Measurements from ENCODE around the gene FOXC1.

Gene FOXC1

DNA sequence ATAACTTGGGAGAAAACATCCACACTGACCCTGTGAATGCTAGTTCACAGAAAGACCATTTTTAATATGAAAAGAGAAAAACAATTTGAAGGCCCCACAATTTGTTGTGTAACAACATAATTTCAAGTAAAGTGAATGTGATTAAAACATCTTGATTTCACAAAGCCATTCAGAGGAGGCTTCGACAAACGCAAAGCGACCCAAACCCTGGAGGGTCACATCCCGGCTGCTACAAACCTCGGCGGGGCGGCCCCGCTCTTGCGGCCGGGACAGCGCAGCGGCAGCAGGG, 14.0 kb downstream of the FOXC1 start:
- Histone ChIP-seq H3K36me3 (ENCODE audit: insufficient read depth, low read depth, low read length) (no peaks in the 10 kb centered on the region), H3K27ac (ENCODE audit: low read length) (no peak overlapping the region), H3K4me3 (ENCODE audit: low read length) (no peak overlapping the region), H3K9me3 (ENCODE audit: insufficient read depth, low read depth, low read length) (peaks cover 6% of the 10 kb centered on the region; the same call in 1 of the 2 replicates), H3K4me1 (ENCODE audit: insufficient read depth, low read length) (no peaks in the 10 kb centered on the region), H3K9ac (ENCODE audit: low read depth, low read length) (no peak overlapping the region), H3K27me3 (ENCODE audit: insufficient read depth, low read length) (peaks cover 100% of the 10 kb centered on the region)

DNA sequence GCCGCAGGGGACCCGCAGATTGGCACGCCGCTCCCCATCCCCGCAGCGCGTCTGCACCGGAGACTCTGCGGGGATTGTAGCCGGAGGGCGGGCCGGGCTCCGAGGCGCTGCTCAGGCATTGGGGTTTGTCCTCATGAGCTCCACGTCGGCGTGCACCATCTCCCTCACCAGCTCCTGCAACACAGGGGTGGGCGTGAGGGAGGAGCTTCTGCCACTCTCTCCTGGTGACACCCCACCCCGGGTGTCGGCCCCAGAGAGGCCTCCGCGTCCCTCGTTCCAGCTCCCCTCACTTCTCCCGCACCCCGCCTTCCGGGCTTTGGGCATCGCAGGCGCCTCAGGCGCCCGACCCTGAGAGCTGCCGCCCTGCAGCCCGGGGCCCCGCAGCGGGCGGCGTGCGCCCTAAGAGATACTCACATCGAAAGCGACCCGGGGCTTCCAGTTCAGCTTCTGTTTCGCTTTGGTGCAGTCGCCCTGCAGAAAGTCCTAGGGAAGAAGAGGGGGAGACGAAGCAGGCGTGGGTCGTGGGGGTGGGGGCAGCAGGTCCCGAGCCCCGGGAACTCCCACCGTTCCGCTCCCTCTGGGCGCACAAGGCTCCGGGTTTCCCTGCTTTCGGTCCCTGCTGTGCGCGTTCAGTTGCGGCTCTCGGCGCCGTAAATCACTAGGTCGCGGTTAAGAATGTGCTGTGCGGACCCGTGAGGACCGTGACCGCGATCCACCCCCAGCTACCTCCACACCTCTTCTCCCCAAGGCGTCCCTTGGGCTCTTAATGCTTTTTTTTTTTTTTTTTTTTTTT, 14.5 kb downstream of the FOXC1 start:
- no peaks in the 10 kb centered on the region for H3K4me1 ChIP-seq (ENCODE audit: insufficient read depth, low read length)
- peak overlapping the region; percentile 36; the same call in 1 of the 2 replicates for H3K4me3 ChIP-seq (ENCODE audit: low read length)
- H3K9ac ChIP-seq (ENCODE audit: low read depth, low read length) = no peak overlapping the region
- H3K36me3 ChIP-seq (ENCODE audit: insufficient read depth, low read depth, low read length) = no peaks in the 10 kb centered on the region
- no peak overlapping the region for H3K27ac ChIP-seq (ENCODE audit: low read length)
- peaks cover 100% of the 10 kb centered on the region for H3K27me3 ChIP-seq (ENCODE audit: insufficient read depth, low read length)
- H3K9me3 ChIP-seq (ENCODE audit: insufficient read depth, low read depth, low read length) = peaks cover 6% of the 10 kb centered on the region; the same call in 1 of the 2 replicates

DNA sequence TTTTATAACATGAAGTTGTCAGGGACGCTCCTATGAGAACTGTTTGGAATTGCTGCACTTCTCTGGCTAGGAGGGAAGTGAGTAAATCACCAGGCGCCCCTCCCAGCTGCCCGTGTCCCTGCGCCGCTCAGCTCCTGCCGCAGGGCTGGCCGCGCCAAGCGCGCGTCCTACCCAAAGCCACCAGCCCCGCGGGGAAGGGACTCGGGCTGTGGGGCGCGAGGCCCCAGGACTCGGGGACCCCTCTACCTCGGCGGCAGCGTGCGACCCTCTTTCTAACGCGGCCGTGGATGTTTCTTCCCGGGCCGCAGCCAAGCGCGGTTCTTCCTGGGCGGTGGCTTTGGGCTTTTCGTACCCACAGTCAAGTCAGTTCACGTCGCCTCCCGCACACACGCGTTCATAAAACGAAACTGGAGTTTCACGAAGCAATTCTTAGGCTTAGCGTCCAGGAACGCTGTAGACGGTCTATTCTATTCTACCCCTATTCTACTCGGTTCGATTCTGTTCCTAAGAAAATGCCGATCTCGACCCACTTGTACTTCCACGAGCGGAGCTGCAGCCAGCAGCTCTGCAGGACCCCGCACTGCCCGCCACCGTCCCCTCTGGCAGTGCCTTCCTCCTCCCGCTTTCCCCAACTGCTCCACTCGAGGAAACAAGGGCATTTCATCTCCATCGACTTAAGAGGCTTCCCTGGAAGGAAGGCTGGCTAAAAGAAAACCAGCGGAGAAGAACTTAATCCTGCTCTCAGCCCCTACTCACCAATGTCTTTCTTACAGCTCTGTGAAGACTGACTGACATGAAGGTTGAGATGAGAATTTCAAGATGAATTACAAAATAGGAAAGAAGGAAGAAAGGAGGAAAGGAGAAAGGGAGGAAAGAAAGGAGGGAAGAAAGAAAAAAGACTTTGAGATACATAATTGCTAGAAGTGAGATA, 15.4 kb downstream of the FOXC1 start:
- H3K4me3 ChIP-seq (ENCODE audit: low read length) = peak overlapping the region; percentile 16; the same call in 1 of the 2 replicates
- H3K27me3 ChIP-seq (ENCODE audit: insufficient read depth, low read length) = peaks cover 100% of the 10 kb centered on the region
- no peaks in the 10 kb centered on the region for H3K4me1 ChIP-seq (ENCODE audit: insufficient read depth, low read length)

DNA sequence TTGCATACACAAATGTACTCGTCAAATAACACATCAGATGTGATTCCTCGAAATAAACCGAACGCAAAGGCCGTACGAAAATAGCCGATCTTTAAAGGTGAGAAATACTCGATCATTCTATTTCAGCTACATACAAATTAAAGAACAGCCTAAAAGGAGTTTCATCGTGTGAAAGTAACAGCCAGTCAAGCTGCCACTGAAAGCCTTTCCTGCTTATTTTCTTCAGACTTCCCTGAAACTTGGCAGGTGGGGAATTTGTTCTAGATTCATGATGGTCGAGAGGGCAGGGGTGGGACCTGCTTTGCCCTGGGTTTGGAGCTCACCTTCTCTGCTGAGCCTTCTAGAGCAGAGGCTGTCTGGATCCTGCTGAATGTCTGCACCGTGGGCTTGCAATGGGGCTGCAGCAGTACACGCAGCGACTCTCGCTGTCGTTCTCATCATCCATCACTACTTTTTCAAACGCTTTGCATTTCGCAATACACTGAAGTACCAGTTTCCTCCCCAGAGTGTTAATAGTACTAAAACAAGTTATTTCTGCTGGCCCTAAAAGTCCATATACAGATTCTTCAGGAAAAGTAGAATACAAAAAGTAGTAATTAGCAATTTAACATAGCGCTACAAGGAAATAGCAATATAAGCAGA, 16.2 kb downstream of the FOXC1 start:
- no peaks in the 10 kb centered on the region for H3K4me1 ChIP-seq (ENCODE audit: insufficient read depth, low read length)
- H3K27me3 ChIP-seq (ENCODE audit: insufficient read depth, low read length) = peaks cover 100% of the 10 kb centered on the region

More for the DNA sequence above, 15.4 kb downstream of the FOXC1 start:
- Histone ChIP-seq H3K9ac (ENCODE audit: low read depth, low read length) (no peak overlapping the region), H3K27ac (ENCODE audit: low read length) (no peak overlapping the region), H3K9me3 (ENCODE audit: insufficient read depth, low read depth, low read length) (peaks cover 6% of the 10 kb centered on the region; the same call in 1 of the 2 replicates), H3K36me3 (ENCODE audit: insufficient read depth, low read depth, low read length) (no peaks in the 10 kb centered on the region)

DNA sequence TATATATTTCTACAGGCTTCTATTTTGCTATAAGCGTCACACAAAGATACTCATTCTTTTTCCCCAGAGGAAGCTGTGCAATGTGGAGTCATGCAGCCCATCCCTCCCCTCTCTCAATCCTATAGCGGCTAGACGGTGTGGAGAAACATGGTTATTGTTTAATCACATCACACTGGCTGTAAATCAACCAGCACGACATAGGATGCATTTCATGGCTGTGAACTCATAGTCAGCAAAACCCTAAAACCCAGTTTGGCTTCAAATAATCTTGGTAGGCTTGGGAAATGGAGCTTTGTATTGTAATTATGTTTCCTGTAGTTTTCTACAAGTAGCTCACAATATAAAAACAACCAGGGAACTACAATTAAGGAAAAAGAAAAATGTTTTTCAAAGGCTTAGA, 16.8 kb downstream of the FOXC1 start:
- H3K9me3 ChIP-seq (ENCODE audit: insufficient read depth, low read depth, low read length) = peaks cover 6% of the 10 kb centered on the region; the same call in 1 of the 2 replicates
- no peak overlapping the region for H3K9ac ChIP-seq (ENCODE audit: low read depth, low read length)
- peaks cover 99% of the 10 kb centered on the region for H3K27me3 ChIP-seq (ENCODE audit: insufficient read depth, low read length)
- H3K36me3 ChIP-seq (ENCODE audit: insufficient read depth, low read depth, low read length) = no peaks in the 10 kb centered on the region
- H3K27ac ChIP-seq (ENCODE audit: low read length) = no peak overlapping the region
- no peaks in the 10 kb centered on the region for H3K4me1 ChIP-seq (ENCODE audit: insufficient read depth, low read length)
- H3K4me3 ChIP-seq (ENCODE audit: low read length) = no peak overlapping the region

More for the DNA sequence above, 16.2 kb downstream of the FOXC1 start:
- Histone ChIP-seq H3K4me3 (ENCODE audit: low read length) (no peak overlapping the region), H3K27ac (ENCODE audit: low read length) (no peak overlapping the region), H3K36me3 (ENCODE audit: insufficient read depth, low read depth, low read length) (no peaks in the 10 kb centered on the region), H3K9me3 (ENCODE audit: insufficient read depth, low read depth, low read length) (peaks cover 6% of the 10 kb centered on the region; the same call in 1 of the 2 replicates), H3K9ac (ENCODE audit: low read depth, low read length) (no peak overlapping the region)

DNA sequence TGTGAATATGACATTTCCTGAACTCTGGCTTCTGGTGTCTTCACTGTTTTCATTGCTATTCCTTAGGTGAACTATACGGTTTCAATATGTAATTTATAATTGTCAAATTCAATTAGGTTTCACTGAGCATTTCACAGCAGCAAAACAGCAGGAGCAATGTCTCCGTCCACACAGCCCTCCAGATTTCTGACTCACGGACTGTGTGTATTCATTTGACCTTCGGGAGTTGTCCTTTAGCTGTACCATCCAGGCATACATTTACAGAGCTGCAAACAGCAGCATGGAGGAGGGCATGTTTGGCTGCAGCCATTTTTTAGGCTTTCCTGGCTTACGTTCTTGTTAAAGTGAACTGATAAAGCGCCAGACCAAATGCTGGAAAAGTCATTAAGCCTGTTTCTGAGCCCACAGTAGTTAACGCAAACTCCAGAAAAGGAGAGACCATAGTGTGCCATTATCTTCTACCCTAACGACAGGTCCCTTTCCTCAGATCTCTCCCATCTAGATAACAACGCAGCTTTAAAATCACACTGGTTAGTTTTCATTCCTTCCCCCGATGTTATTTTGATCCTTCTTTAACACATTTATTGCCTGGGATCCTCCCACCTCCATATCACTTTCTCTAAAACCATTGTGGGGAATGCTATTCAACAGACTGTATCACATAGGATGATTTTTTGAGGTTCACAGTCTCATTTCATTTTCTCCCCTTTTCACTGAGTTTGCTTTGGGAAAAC, 18.3 kb downstream of the FOXC1 start:
- H3K4me3 ChIP-seq (ENCODE audit: low read length) = no peak overlapping the region
- no peak overlapping the region for H3K9ac ChIP-seq (ENCODE audit: low read depth, low read length)
- H3K36me3 ChIP-seq (ENCODE audit: insufficient read depth, low read depth, low read length) = no peaks in the 10 kb centered on the region
- H3K27me3 ChIP-seq (ENCODE audit: insufficient read depth, low read length) = peaks cover 89% of the 10 kb centered on the region
- no peaks in the 10 kb centered on the region for H3K4me1 ChIP-seq (ENCODE audit: insufficient read depth, low read length)
- H3K9me3 ChIP-seq (ENCODE audit: insufficient read depth, low read depth, low read length) = peaks cover 3% of the 10 kb centered on the region; the same call in 1 of the 2 replicates
- no peak overlapping the region for H3K27ac ChIP-seq (ENCODE audit: low read length)

DNA sequence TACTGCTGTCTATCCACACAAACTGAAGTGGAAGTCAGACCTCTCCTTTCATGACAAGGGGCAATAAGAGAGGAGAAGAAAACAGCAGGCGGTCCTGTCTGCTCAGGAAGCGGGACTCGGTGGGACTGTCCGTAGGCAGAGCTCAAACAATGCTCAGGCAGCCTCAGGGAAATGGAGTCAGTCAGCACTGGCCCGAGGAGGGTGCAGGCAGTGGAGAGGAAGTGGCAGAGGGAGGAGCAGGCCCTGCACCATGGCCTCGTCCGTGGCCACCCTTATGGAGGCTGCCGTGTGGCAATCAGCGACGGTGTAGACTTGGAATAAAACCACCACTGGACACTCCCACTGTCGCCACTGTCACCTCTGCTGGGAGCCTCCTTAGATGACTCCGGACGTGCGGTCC, 19.6 kb downstream of the FOXC1 start:
- Histone ChIP-seq H3K36me3 (ENCODE audit: insufficient read depth, low read depth, low read length) (no peaks in the 10 kb centered on the region), H3K4me1 (ENCODE audit: insufficient read depth, low read length) (no peaks in the 10 kb centered on the region), H3K27me3 (ENCODE audit: insufficient read depth, low read length) (peaks cover 79% of the 10 kb centered on the region), H3K27ac (ENCODE audit: low read length) (no peak overlapping the region), H3K9me3 (ENCODE audit: insufficient read depth, low read depth, low read length) (peaks cover 3% of the 10 kb centered on the region; the same call in 1 of the 2 replicates), H3K4me3 (ENCODE audit: low read length) (no peak overlapping the region), H3K9ac (ENCODE audit: low read depth, low read length) (no peak overlapping the region)

DNA sequence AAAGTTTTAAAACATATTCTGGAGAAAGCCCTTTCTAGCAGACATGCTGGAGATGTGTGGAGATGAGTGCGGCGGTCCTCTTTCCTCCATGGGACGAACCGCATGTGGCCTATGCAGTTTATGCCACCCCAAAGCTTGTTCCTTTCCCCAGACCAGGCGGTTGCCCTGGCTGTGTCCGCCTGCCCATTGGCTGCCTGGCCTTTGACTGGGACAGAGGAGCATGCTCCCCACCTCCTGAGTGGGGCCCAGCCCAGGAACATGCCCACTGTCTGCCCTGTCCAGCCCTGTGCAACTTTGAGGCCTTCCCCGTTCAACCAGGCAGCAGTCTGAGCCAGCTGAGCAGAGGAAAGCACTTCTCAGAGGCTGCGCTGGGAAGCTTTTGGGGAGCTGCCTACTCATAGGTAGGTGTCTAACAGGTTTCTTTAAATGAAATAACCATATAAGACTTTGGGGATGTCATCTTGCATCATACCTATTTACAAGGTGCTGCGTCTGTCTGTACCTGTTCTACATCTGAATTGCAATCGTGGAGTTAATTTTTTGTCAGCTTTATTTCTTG, 20.6 kb downstream of the FOXC1 start:
- Histone ChIP-seq H3K4me1 (ENCODE audit: insufficient read depth, low read length) (no peaks in the 10 kb centered on the region), H3K4me3 (ENCODE audit: low read length) (no peak overlapping the region), H3K9me3 (ENCODE audit: insufficient read depth, low read depth, low read length) (no peaks in the 10 kb centered on the region; the same call in 1 of the 2 replicates), H3K36me3 (ENCODE audit: insufficient read depth, low read depth, low read length) (no peaks in the 10 kb centered on the region), H3K27me3 (ENCODE audit: insufficient read depth, low read length) (peaks cover 73% of the 10 kb centered on the region), H3K9ac (ENCODE audit: low read depth, low read length) (no peak overlapping the region), H3K27ac (ENCODE audit: low read length) (no peak overlapping the region)

DNA sequence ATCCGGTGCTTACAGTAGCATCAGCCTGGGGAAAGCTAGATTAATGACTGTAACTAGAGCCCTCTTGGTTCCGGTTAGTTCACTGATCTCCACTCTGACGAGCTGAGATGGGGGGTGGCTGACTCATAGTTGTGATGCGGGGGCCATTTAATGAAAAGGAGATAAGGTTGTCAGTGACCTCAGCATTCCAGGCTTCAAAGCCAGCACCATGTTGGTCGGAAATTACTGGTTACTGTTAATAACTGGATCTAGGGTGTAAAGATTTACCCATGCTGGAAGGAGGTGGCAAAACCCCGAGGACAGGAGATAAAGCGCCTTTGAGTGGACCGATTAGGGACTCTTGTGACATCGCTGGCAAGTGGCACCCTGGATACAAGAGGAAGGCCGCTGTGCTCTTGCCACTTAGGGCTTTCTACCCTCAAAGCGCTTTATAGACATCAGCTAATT, 21.1 kb downstream of the FOXC1 start:
- no peaks in the 10 kb centered on the region for H3K4me1 ChIP-seq (ENCODE audit: insufficient read depth, low read length)
- no peak overlapping the region for H3K4me3 ChIP-seq (ENCODE audit: low read length)
- H3K27me3 ChIP-seq (ENCODE audit: insufficient read depth, low read length) = peaks cover 68% of the 10 kb centered on the region
- H3K36me3 ChIP-seq (ENCODE audit: insufficient read depth, low read depth, low read length) = no peaks in the 10 kb centered on the region
- H3K27ac ChIP-seq (ENCODE audit: low read length) = no peak overlapping the region
- no peak overlapping the region for H3K9ac ChIP-seq (ENCODE audit: low read depth, low read length)
- no peaks in the 10 kb centered on the region for H3K9me3 ChIP-seq (ENCODE audit: insufficient read depth, low read depth, low read length)

DNA sequence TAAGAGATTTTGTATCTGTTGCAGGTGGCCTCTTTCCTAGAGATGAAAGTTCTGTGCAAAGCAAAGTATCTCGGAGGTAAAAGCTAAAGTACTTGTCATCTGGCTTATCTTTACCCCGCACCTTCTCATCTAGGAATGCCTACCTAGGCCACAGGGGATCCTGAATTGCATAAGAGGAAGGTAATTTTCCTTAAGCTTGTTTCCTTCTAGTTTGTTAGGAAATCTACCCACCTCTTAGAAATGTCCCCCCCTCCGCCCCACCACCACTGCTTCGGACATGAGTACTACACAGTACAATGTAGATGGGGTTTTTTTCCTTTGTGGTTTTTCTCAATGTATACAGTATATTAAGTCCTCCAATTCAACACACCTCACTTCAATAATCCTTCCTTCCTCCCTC, 21.5 kb downstream of the FOXC1 start:
- no peaks in the 10 kb centered on the region for H3K9me3 ChIP-seq (ENCODE audit: insufficient read depth, low read depth, low read length)
- H3K4me1 ChIP-seq (ENCODE audit: insufficient read depth, low read length) = no peaks in the 10 kb centered on the region
- no peaks in the 10 kb centered on the region for H3K36me3 ChIP-seq (ENCODE audit: insufficient read depth, low read depth, low read length)
- H3K27ac ChIP-seq (ENCODE audit: low read length) = no peak overlapping the region
- H3K9ac ChIP-seq (ENCODE audit: low read depth, low read length) = no peak overlapping the region
- H3K4me3 ChIP-seq (ENCODE audit: low read length) = no peak overlapping the region
- peaks cover 68% of the 10 kb centered on the region for H3K27me3 ChIP-seq (ENCODE audit: insufficient read depth, low read length)
